Natural killer cell (primary cell): Measurements from ENCODE around the gene CFAP157. TPM values are rescaled to one million over a fixed set of nuclear protein-coding genes. Genes with fewer than 3 reads are reported as not detected.

ENCODE experiments used
- ATAC-seq, 3 donors: fragments of 150-1000 bp in 2 of 3; fragments of 200-7000 bp in 1 of 3; cut with Tn5 transposase; 1 replicate in 1 of 3; 2 replicates in 2 of 3; pipeline ENCODE4 v1.10.0; 2021; ENCODE audit warnings: mild to moderate bottlenecking in 2 of 3, moderate library complexity in 2 of 3
- DNase-seq, 2 donors: peaks; one replicate each; pipeline versions ENCODE4 v3.0.0 to v3.0.0-alpha.2; 2013 to 2021; ENCODE audit warnings: mixed read lengths in 1 of 2
- H3K27ac ChIP-seq: one replicate; pipeline ENCODE4 v1.5.1; 2013; ENCODE audit warnings: mild to moderate bottlenecking, low read length
- H3K27me3 ChIP-seq: one replicate; pipeline ENCODE4 v1.6.1; 2013; ENCODE audit warnings: low read length; ENCODE audit not compliant: control insufficient read depth, insufficient read depth
- H3K36me3 ChIP-seq: one replicate; pipeline ENCODE4 v1.6.1; 2013; ENCODE audit warnings: low read length; ENCODE audit not compliant: control insufficient read depth, insufficient read depth
- H3K4me1 ChIP-seq: one replicate; pipeline ENCODE4 v1.6.1; 2013; ENCODE audit warnings: low read length; ENCODE audit not compliant: control insufficient read depth, insufficient read depth
- H3K4me3 ChIP-seq: one replicate; pipeline ENCODE4 v1.5.1; 2013; ENCODE audit warnings: low read length
- H3K9me3 ChIP-seq: one replicate; pipeline ENCODE4 v1.6.1; 2013; ENCODE audit warnings: low read length; ENCODE audit not compliant: control insufficient read depth, insufficient read depth
- H3K27ac Mint-ChIP-seq, 2 donors: one replicate each; pipeline ENCODE4 v1.8.0; 2022; ENCODE audit warnings: mild to moderate bottlenecking in 2 of 2, mixed read lengths in 2 of 2, moderate library complexity in 1 of 2
- H3K27me3 Mint-ChIP-seq, 2 donors: one replicate each; pipeline ENCODE4 v1.8.0; 2022; ENCODE audit warnings: low read depth in 2 of 2, mixed read lengths in 2 of 2
- H3K36me3 Mint-ChIP-seq: one replicate; pipeline ENCODE4 v1.8.0; 2022; ENCODE audit warnings: mixed read lengths
- H3K4me1 Mint-ChIP-seq, 2 donors: one replicate each; pipeline ENCODE4 v1.8.0; 2022; ENCODE audit warnings: mixed read lengths in 2 of 2
- H3K4me3 Mint-ChIP-seq: one replicate; pipeline ENCODE4 v1.8.0; 2022; ENCODE audit warnings: mild to moderate bottlenecking, moderate library complexity, mixed read lengths
- H3K9me3 Mint-ChIP-seq, 2 donors: one replicate each; pipeline ENCODE4 v1.8.0; 2022; ENCODE audit warnings: mixed read lengths in 2 of 2
- CTCF ChIP-seq: fragments of 200-600 bp; IDR thresholded peaks from one replicate; pipeline ENCODE4 v1.8.0; 2022; ENCODE audit warnings: antibody characterized with exemption
- WGBS: methylation state at CpG from one replicate; pipeline ENCODE4 v1.1.7; 2013; ENCODE audit warnings: missing lambda C conversion rate; ENCODE audit not compliant: insufficient coverage; 5-methylcytosine and 5-hydroxymethylcytosine counted together
- intact Hi-C: fragments of 100-400 bp; cut with micrococcal nuclease; formaldehyde crosslinking; loops from one replicate; pipeline ENCODE4 v1.14.2; 2022
- total RNA-seq, 4 donors: library from RNA; stranded (reverse); fragments of 120-200 nt in 1 of 4; gene quantifications; one replicate each; pipeline versions ENCODE4 v1.2.3 to v1.2.4, GENCODE V29; 2013 to 2022

The CFAP157 gene
- total RNA-seq, 3 donors from 2014 or later (not counting 1 experiment from before 2014, with no cell fraction given), result not detected

DNA sequence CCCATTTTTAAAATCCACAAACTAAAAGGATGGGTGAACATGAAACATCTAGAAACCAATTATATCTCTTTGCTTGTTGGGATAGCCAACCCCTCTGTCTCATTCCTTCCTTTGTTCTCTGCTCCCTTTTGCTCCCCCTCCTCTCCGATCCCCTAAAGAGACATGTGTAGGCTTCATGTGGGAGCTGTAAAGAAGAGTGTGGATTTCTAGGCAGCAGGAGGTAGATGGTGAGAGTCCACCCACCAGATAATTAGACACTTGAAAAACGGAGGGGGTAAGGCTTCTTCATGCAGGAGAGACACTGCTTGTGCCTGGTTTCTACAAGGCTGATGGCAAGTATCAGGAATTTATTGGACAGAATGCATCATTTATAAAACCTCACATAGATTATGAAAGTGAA is 27.3 kb upstream of the CFAP157 start:
- Histone ChIP-seq H3K4me3 (no peak overlapping the region), H3K27me3 (no peaks in the 10 kb centered on the region), H3K4me1 (no peaks in the 10 kb centered on the region), H3K27ac (no peak overlapping the region), H3K36me3 (no peaks in the 10 kb centered on the region), H3K9me3 (no peaks in the 10 kb centered on the region)
- Mint-ChIP-seq H3K27me3 (no peaks in the 10 kb centered on the region), H3K9me3 (no peaks in the 10 kb centered on the region), H3K4me3 (no peak overlapping the region), H3K4me1 (no peaks in the 10 kb centered on the region), H3K36me3 (no peaks in the 10 kb centered on the region), H3K27ac (no peak overlapping the region)
- DNase-seq (no peak), ATAC-seq (no peak)
- WGBS, result 71% methylated on average over 1 of the region's 2 CpGs
- intact Hi-C loops, result no loop called here
- TF ChIP-seq CTCF, result no peak

- Mint-ChIP-seq H3K4me3 (no peak overlapping the region), H3K36me3 (no peaks in the 10 kb centered on the region), H3K27ac (no peak overlapping the region), H3K4me1 (no peaks in the 10 kb centered on the region), H3K9me3 (no peaks in the 10 kb centered on the region), H3K27me3 (no peaks in the 10 kb centered on the region)
- H3K4me3 ChIP-seq, result no peak overlapping the region
- no peaks in the 10 kb centered on the region for H3K4me1 ChIP-seq
- no peaks in the 10 kb centered on the region for H3K36me3 ChIP-seq
- WGBS, result 90% methylated on average over 11 of the region's 11 CpGs
- no peaks in the 10 kb centered on the region for H3K27me3 ChIP-seq
- no peak overlapping the region for H3K27ac ChIP-seq
- ATAC-seq (no peak), DNase-seq (no peak)
- no peak for TF ChIP-seq CTCF
- H3K9me3 ChIP-seq, result no peaks in the 10 kb centered on the region
- intact Hi-C loops, result no loop called here
Measured at GRCh38 chr9:127680226-127680625, 26.6 kb upstream of the CFAP157 start.

DNA sequence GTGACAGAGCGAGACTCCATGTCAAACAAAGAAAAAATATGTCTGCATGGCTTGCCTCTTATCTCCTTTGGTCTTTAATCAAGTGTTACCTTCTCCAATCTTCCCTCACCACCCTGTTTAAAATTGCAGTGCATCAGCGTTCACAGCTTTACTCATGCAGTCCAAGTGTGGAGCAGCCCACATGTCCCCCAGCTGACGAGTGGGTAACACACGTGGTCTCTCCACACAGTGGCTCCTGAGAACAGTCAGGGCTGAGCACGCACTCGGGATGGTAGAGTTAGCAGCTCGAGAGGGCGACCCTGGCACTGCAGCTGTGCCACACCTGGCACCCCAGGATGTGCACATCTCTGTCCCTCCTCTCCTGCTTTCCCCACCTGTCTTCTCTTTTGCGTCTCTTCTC is 25.9 kb upstream of the CFAP157 start:
- no peak for TF ChIP-seq CTCF
- intact Hi-C loops, result no loop called here
- no peak overlapping the region for H3K27ac ChIP-seq
- no peaks in the 10 kb centered on the region for H3K4me1 Mint-ChIP-seq
- H3K4me3 ChIP-seq, result no peak overlapping the region
- H3K27me3 Mint-ChIP-seq, result no peaks in the 10 kb centered on the region
- H3K4me3 Mint-ChIP-seq, result no peak overlapping the region
- H3K27me3 ChIP-seq, result no peaks in the 10 kb centered on the region
- H3K9me3 ChIP-seq, result no peaks in the 10 kb centered on the region
- H3K9me3 Mint-ChIP-seq, result no peaks in the 10 kb centered on the region
- no peak overlapping the region for H3K27ac Mint-ChIP-seq
- DNase-seq (no peak), ATAC-seq (no peak)
- whole genome bisulfite sequencing, result 81% methylated on average over 9 of the region's 9 CpGs
- no peaks in the 10 kb centered on the region for H3K36me3 Mint-ChIP-seq
- no peaks in the 10 kb centered on the region for H3K4me1 ChIP-seq
- H3K36me3 ChIP-seq, result no peaks in the 10 kb centered on the region

DNA sequence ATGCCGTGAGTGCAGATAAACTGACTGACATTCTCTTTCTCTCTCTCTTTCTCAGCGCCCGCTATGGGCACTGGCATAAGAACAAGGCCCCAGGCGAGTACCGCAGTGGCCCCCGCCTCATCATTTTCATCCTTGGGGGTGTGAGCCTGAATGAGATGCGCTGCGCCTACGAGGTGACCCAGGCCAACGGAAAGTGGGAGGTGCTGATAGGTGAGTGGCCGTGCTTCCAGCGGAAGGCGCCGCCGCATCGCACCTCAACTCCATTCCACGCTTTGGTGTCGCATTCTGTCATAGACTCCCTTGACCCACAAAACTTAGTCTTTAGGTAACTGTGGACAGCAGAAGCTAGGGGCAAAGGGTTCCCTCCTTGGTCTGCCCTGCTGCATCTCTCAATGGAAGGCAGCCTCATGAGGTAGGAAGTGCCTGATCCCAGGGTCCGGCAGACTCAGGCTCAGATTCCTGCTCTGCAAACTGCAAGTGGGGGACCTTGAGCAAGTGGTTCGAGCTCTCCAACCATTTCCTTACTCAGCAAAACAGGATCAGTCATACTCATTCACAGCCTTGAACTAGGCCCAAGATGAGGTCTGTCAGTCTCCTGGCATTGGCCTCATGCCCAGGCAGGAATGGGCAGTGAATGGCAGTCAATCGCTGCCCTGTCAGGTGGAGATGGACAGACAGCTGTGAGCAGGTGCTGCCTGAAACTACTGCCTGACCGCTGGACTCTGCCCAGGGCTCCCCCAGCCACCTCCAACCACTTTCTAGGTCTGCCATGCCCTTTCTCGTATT is 24.2 kb upstream of the CFAP157 start:
- H3K36me3 ChIP-seq, result no peaks in the 10 kb centered on the region

More for the DNA sequence above, 24.2 kb upstream of the CFAP157 start:
- Histone ChIP-seq H3K27me3 (no peaks in the 10 kb centered on the region), H3K27ac (no peak overlapping the region), H3K4me3 (no peak overlapping the region), H3K9me3 (no peaks in the 10 kb centered on the region), H3K4me1 (no peaks in the 10 kb centered on the region)
- WGBS, result 95% methylated on average over 22 of the region's 23 CpGs
- DNase-seq (no peak), ATAC-seq (no peak)
- Mint-ChIP-seq H3K9me3 (no peaks in the 10 kb centered on the region), H3K27ac (no peak overlapping the region), H3K27me3 (no peaks in the 10 kb centered on the region), H3K36me3 (no peaks in the 10 kb centered on the region), H3K4me3 (no peak overlapping the region), H3K4me1 (no peaks in the 10 kb centered on the region)
- no peak for TF ChIP-seq CTCF
- intact Hi-C loops, result no loop called here
